Breast epithelium (tissue), 3 donors: Measurements from ENCODE around the gene DNAJB12.

Experiments used
- POLR2A ChIP-seq: fragments of 450-650 bp; IDR thresholded peaks from one replicate; pipeline ENCODE4 v1.6.1; 2016; ENCODE audit warnings: antibody characterized with exemption, mild to moderate bottlenecking, moderate library complexity
- POLR2AphosphoS5 ChIP-seq, 3 donors: sonication (generic); formaldehyde crosslinking; IDR thresholded peaks; one replicate each; pipeline ENCODE4 v1.6.1; 2017; ENCODE audit warnings: antibody characterized with exemption in 3 of 3
- TF ChIP-seq, protein P1 (sequence below), 3 donors: fragments of 450-650 bp; IDR thresholded peaks; one replicate each; pipeline ENCODE4 v1.5.1; 2016 to 2017; ENCODE audit warnings: antibody characterized with exemption in 3 of 3, mild to moderate bottlenecking in 3 of 3, moderate library complexity in 3 of 3

DNA sequence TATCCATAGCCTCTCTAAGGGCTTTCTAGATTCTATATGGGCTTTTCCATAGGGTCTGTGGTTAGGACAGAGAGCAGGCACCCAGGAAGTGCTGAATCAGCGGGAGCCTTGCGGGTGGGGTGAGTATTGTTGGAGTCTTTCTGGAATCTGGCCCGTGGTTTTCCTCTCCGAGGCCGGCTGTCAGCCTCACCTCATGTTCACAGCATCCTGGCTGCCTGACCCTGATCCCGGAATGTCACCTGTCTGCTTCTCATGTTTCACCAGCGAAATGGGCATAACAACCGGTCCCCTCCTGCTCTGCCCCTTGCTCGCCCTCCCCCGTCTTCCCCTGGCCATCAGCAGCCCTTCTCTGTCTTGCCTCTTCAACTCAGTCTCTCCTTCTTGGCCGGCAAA, 44.5 kb downstream of the DNAJB12 start:
- TF ChIP-seq, protein P1, sequence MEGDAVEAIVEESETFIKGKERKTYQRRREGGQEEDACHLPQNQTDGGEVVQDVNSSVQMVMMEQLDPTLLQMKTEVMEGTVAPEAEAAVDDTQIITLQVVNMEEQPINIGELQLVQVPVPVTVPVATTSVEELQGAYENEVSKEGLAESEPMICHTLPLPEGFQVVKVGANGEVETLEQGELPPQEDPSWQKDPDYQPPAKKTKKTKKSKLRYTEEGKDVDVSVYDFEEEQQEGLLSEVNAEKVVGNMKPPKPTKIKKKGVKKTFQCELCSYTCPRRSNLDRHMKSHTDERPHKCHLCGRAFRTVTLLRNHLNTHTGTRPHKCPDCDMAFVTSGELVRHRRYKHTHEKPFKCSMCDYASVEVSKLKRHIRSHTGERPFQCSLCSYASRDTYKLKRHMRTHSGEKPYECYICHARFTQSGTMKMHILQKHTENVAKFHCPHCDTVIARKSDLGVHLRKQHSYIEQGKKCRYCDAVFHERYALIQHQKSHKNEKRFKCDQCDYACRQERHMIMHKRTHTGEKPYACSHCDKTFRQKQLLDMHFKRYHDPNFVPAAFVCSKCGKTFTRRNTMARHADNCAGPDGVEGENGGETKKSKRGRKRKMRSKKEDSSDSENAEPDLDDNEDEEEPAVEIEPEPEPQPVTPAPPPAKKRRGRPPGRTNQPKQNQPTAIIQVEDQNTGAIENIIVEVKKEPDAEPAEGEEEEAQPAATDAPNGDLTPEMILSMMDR (IDR thresholded peaks at IDR 0.05) = no peak
- TF ChIP-seq POLR2A (no peak), POLR2AphosphoS5 (IDR thresholded peaks at IDR 0.05) (no peak)
